Measurements from ENCODE around the gene UBXN7.
"Not testable (repeated sequence)": the region's sequence is repeated elsewhere in the genome, so short reads cannot be mapped to it uniquely, and the experiment has no call there.

The UBXN7 gene

GRCh38 chr3:196351541-196351940, 80.7 kb downstream of the UBXN7 start:
- no peak for DNase-seq

GRCh38 chr3:196350067-196350466, 82.2 kb downstream of the UBXN7 start:
- DNase-seq, result no peak

- DNase-seq, result no peak
Observed at GRCh38 chr3:196348698-196349097, 83.5 kb downstream of the UBXN7 start.

- no peak for DNase-seq
Observed at GRCh38 chr3:196344663-196345062, 87.6 kb downstream of the UBXN7 start.

GRCh38 chr3:196343917-196344316, 88.3 kb downstream of the UBXN7 start:
- DNase-seq, result not testable (repeated sequence)

GRCh38 chr3:196341137-196341536, 91.1 kb downstream of the UBXN7 start:
- no peak for DNase-seq

- no peak for DNase-seq
Observed at GRCh38 chr3:196340466-196340865, 91.8 kb downstream of the UBXN7 start.

GRCh38 chr3:196339493-196340254, 92.6 kb downstream of the UBXN7 start:
- DNase-seq, result no peak

GRCh38 chr3:196339044-196339443, 93.2 kb downstream of the UBXN7 start:
- DNase-seq, result no peak

GRCh38 chr3:196336319-196337145, 95.7 kb downstream of the UBXN7 start:
- no peak for DNase-seq

- DNase-seq, result no peak
Observed at GRCh38 chr3:196335503-196335948, 96.7 kb downstream of the UBXN7 start.

GRCh38 chr3:196334982-196335381, 97.2 kb downstream of the UBXN7 start:
- no peak for DNase-seq

- no peak for DNase-seq
Observed at GRCh38 chr3:196332168-196332567, 100.1 kb downstream of the UBXN7 start.

- DNase-seq, result no peak
Observed at GRCh38 chr3:196327405-196327804, 104.8 kb downstream of the UBXN7 start.

- DNase-seq, result no peak
Observed at GRCh38 chr3:196326936-196327335, 105.3 kb downstream of the UBXN7 start.

GRCh38 chr3:196323691-196324090, 108.5 kb downstream of the UBXN7 start:
- DNase-seq, result no peak

- DNase-seq, result no peak
Observed at GRCh38 chr3:196323016-196323415, 109.2 kb downstream of the UBXN7 start.

GRCh38 chr3:196321162-196321561, 111.1 kb downstream of the UBXN7 start:
- DNase-seq, result no peak

- DNase-seq, result no peak
Observed at GRCh38 chr3:196320137-196320536, 112.1 kb downstream of the UBXN7 start.

GRCh38 chr3:196317687-196318467, 114.3 kb downstream of the UBXN7 start, which contains the start of gene DYNLT2B:
Gene DYNLT2B, minus strand, starts transcription at chr3:196318240. Its CDS starts 88 bp downstream, at chr3:196318152.
- DNase-seq, result peak; percentile 78 to 82

GRCh38 chr3:196316799-196317686, 115.2 kb downstream of the UBXN7 start:
- not testable (repeated sequence) for DNase-seq

- DNase-seq, result no peak
Observed at GRCh38 chr3:196315821-196316220, 116.4 kb downstream of the UBXN7 start.
